ENCODE data around the gene KNCN. TPM values are rescaled to one million over a fixed set of nuclear protein-coding genes. Genes with fewer than 3 reads are reported as not detected.

The KNCN gene
- total and polyA plus RNA-seq, 8 donors: not detected

DNA sequence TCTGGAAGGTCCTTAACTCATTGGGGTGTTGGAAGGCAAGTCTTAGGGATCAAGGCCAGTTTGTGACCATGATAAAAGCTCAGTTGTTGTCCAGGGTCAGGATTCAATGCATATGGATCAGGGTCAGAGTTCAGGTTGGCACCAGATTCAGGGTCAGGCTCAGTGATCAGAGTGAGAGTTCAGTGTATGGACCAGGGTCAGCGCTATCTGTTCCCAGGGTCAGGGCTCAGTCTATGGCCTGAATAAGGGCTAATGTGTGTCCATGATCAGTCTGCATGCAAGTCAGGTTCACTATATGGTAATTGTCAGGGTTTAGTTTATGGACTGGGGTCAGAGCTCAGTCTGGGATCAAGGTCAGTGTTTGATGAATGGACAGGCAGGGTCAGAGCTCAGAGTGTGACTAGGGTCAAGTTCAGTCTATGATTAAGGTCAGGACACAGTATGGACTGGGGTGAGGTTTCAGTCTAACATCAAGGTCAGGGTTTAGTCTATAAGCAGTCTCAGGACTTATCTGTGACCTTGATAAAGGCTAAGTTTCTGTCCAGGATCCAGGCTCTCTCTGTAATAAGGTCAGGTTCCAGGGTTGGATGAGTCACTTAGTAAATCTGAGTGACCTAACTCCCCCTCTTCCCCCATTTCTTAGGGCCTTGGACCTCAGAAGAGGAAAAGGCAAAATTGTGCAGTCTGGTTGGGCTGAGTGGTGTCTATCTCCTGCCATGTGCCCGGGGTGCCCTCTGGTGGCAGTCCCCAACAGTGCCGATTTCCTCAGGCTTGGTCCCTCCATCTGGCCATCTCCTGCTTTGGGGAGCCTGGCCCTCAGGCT is 23.8 kb downstream of the KNCN start:
- no peaks in the 10 kb centered on the region for H3K9me3 ChIP-seq
- peak in 5 of 7 experiments; percentile 89 to 94 (median 92) for TF ChIP-seq CTCF (IDR thresholded peaks at IDR 0.05)
- no peak for TF ChIP-seq EP300 (IDR thresholded peaks at IDR 0.05)
- TF ChIP-seq POLR2AphosphoS5 (IDR thresholded peaks at IDR 0.05): peak in 1 of 3 donors; percentile 12
- H3K27ac ChIP-seq: no peak overlapping the region
- no peaks in the 10 kb centered on the region for H3K36me3 ChIP-seq
- H3K4me1 ChIP-seq: peaks cover 4 to 18% (median 6%) of the 10 kb centered on the region in 4 donors
- peak; percentile 88 to 92 for DNase-seq
- H3K27me3 ChIP-seq: peaks cover 0 to 78% (median 17%) of the 10 kb centered on the region in 3 donors
- WGBS, 5 donors: 27 to 32% (median 30%) methylated on average over 3 of the region's 3 CpGs
- intact Hi-C loops (cut with DNase I; ENCODE audit: low total_unique reads): loop anchor here (5.0 kb wide), 1 partner anchor 120 kb away; no protein-coding TSS in a partner anchor
- no peak overlapping the region for H3K4me3 ChIP-seq

- TF ChIP-seq EP300 (IDR thresholded peaks at IDR 0.05) (no peak), CTCF (IDR thresholded peaks at IDR 0.05) (no peak), POLR2A (IDR thresholded peaks at IDR 0.05) (no peak), POLR2AphosphoS5 (IDR thresholded peaks at IDR 0.05) (no peak)
- Histone ChIP-seq H3K36me3 (no peaks in the 10 kb centered on the region), H3K4me1 (peaks cover 10 to 24% (median 14%) of the 10 kb centered on the region in 4 donors), H3K4me3 (no peak overlapping the region), H3K27me3 (peaks cover 0 to 69% (median 17%) of the 10 kb centered on the region in 3 donors), H3K27ac (no peak overlapping the region), H3K9me3 (no peaks in the 10 kb centered on the region)
- 29 to 40% (median 38%) methylated on average over 11 to 14 of the region's 14 CpGs for WGBS, 5 donors
- DNase-seq: peak; percentile 43 to 64
- intact Hi-C loops (cut with DNase I; ENCODE audit: low total_unique reads): loop anchor here (5.0 kb wide), 1 partner anchor 119 kb away; no protein-coding TSS in a partner anchor
These were observed 24.7 kb downstream of the KNCN start for GRCh38 chr1:46526691-46527291.

DNA sequence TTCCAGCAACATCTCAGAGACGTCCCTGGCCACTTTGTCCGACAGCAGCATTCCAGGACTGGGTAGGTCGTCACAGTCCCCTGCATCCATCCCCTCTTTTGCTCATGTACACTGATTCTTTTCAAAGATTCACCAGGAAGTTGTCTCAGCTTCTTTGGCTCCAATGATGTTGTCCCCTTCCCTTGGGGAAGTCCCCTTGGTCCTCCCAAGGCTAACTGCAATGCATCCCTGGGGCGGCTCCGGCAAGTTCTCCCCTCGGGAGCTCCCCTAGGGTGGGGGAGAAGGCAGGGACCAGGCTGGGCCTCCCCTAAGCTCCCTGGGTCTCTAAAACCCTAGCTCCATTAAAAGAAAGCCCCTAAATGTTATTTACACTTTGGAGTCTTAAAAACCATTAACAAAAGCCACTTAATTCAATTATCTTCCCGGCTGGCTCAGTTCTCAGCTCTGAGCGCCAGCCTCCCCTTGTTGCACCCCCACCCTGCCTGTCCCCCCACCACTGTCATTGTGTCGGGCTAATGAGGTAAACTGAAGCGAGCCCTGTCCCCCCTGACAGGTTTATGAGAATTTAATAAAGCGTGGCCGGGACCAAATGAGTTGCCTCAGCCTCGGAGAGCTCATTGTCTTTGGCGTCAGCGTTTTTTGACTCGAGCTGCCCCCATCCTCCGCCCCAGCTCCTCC is 25.3 kb downstream of the KNCN start:
- WGBS, 5 donors: 55 to 72% (median 68%) methylated on average over 16 to 17 of the region's 17 CpGs
- intact Hi-C loops (cut with DNase I; ENCODE audit: low total_unique reads): loop anchor here (5.0 kb wide), 1 partner anchor 119 kb away; no protein-coding TSS in a partner anchor
- Histone ChIP-seq H3K4me1 (peaks cover 10 to 28% (median 14%) of the 10 kb centered on the region in 4 donors), H3K36me3 (no peaks in the 10 kb centered on the region), H3K4me3 (no peak overlapping the region), H3K27ac (no peak overlapping the region), H3K9me3 (no peaks in the 10 kb centered on the region), H3K27me3 (peaks cover 0 to 63% (median 17%) of the 10 kb centered on the region in 3 donors)
- TF ChIP-seq CTCF (IDR thresholded peaks at IDR 0.05) (no peak), EP300 (IDR thresholded peaks at IDR 0.05) (no peak), POLR2AphosphoS5 (IDR thresholded peaks at IDR 0.05) (no peak), POLR2A (IDR thresholded peaks at IDR 0.05) (no peak)
- no peak for DNase-seq
